Osteoblast (primary cell): ENCODE measurements around the gene CDKN2B-AS1. TPM values are rescaled to one million over a fixed set of nuclear protein-coding genes. Genes with fewer than 3 reads are reported as not detected.

Source experiments
- DNase-seq: peaks from one replicate; pipeline ENCODE4 v3.0.0; 2011; ENCODE audit warnings: low spot score, mixed read lengths; ENCODE audit not compliant: insufficient read length; ENCODE audit errors: missing footprints
- H2AFZ ChIP-seq: 2 replicates; pipeline ENCODE4 v1.6.0; 2011; ENCODE audit warnings: mild to moderate bottlenecking, low read length
- H3K27ac ChIP-seq: 2 replicates; pipeline ENCODE4 v1.5.1; 2011; ENCODE audit warnings: mild to moderate bottlenecking, low read depth, low read length, moderate library complexity
- H3K27me3 ChIP-seq: 2 replicates; pipeline ENCODE4 v1.6.0; 2012; ENCODE audit warnings: mild to moderate bottlenecking, control low read depth, inconsistent platforms, low read length, moderate library complexity; ENCODE audit not compliant: insufficient read depth
- H3K36me3 ChIP-seq: 2 replicates; pipeline ENCODE4 v1.5.1; 2011; ENCODE audit warnings: mild to moderate bottlenecking, low read length, control low read depth, moderate library complexity; ENCODE audit not compliant: insufficient read depth
- H3K4me1 ChIP-seq: 2 replicates; pipeline ENCODE4 v1.5.1; 2011; ENCODE audit warnings: mild to moderate bottlenecking, low read length, control low read depth, moderate library complexity; ENCODE audit not compliant: insufficient read depth
- H3K4me2 ChIP-seq: 2 replicates; pipeline ENCODE4 v1.6.0; 2011; ENCODE audit warnings: mild to moderate bottlenecking, low read length; ENCODE audit not compliant: insufficient read depth
- H3K4me3 ChIP-seq: fragments of 200-600 bp; sonication (generic); 3 replicates; pipeline ENCODE4 v1.5.1; 2012; ENCODE audit warnings: mild to moderate bottlenecking, low read length, inconsistent platforms; ENCODE audit not compliant: insufficient read depth
- H3K79me2 ChIP-seq: 2 replicates; pipeline ENCODE4 v1.6.0; 2012; ENCODE audit warnings: mild to moderate bottlenecking, low read length, control low read depth, inconsistent platforms; ENCODE audit not compliant: insufficient read depth
- H3K9me3 ChIP-seq: 2 replicates; pipeline ENCODE4 v1.5.1; 2011; ENCODE audit warnings: low read depth, low read length, control low read depth
- H4K20me1 ChIP-seq: 2 replicates; pipeline ENCODE4 v1.6.0; 2012; ENCODE audit warnings: mild to moderate bottlenecking, low read length, control low read depth; ENCODE audit not compliant: insufficient read depth
- total RNA-seq: library from RNA; depleted of rRNA; stranded (reverse); fragments of >200 nt; gene quantifications from 2 replicates; pipeline ENCODE4 v1.2.3, GENCODE V29; 2012
- TF ChIP-seq, protein P1 (sequence below): IDR thresholded peaks from 2 replicates; pipeline ENCODE4 v1.5.1; 2011; ENCODE audit warnings: mild to moderate bottlenecking, low read depth, low read length, moderate library complexity; ENCODE audit errors: extremely low read depth

The CDKN2B-AS1 gene
- total RNA-seq, 1 donor = 15.2 TPM

DNA sequence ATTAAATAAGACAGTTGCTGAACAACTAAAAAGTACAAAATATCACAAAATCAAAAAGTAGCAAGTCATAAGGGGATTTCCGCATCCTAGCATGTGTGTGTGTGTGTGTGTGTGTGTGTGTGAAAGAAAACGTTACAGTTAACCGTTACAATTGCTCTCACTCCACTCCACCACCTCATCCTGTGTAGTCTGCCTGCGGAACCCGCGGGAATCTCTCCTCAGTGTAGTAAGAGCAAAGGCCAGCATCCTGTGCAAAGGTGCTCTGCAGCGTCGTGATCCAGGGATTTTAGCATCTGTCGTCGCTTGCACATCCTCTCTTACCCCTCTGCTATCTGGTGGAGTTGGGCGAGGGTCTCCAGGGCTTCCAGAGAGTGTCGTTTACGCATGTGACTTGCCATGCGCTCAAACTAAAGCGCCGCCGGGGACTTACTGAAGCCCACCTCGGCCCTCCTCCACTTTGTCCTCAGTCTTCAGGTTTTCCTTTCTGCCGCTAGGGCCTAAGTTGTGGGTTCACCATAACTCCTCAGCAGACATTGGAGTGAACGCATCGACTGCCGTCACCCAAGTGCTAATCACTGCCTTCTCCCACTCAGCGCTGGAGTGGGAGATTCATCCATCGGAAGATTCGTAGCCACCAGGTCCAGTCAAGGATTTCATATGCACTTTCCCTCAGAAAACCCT, 10.6 kb downstream of the CDKN2B-AS1 start:
- Histone ChIP-seq H3K4me2 (no peak overlapping the region), H3K9me3 (no peaks in the 10 kb centered on the region), H2AFZ (no peak overlapping the region), H3K27me3 (no peaks in the 10 kb centered on the region), H3K4me3 (no peak overlapping the region), H3K4me1 (peaks cover 15% of the 10 kb centered on the region), H4K20me1 (peaks cover under 1% of the 10 kb centered on the region), H3K36me3 (peaks cover 8% of the 10 kb centered on the region), H3K79me2 (peaks cover 48% of the 10 kb centered on the region), H3K27ac (no peak overlapping the region)
- DNase-seq = no peak
- TF ChIP-seq, protein P1, sequence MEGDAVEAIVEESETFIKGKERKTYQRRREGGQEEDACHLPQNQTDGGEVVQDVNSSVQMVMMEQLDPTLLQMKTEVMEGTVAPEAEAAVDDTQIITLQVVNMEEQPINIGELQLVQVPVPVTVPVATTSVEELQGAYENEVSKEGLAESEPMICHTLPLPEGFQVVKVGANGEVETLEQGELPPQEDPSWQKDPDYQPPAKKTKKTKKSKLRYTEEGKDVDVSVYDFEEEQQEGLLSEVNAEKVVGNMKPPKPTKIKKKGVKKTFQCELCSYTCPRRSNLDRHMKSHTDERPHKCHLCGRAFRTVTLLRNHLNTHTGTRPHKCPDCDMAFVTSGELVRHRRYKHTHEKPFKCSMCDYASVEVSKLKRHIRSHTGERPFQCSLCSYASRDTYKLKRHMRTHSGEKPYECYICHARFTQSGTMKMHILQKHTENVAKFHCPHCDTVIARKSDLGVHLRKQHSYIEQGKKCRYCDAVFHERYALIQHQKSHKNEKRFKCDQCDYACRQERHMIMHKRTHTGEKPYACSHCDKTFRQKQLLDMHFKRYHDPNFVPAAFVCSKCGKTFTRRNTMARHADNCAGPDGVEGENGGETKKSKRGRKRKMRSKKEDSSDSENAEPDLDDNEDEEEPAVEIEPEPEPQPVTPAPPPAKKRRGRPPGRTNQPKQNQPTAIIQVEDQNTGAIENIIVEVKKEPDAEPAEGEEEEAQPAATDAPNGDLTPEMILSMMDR = no peak

DNA sequence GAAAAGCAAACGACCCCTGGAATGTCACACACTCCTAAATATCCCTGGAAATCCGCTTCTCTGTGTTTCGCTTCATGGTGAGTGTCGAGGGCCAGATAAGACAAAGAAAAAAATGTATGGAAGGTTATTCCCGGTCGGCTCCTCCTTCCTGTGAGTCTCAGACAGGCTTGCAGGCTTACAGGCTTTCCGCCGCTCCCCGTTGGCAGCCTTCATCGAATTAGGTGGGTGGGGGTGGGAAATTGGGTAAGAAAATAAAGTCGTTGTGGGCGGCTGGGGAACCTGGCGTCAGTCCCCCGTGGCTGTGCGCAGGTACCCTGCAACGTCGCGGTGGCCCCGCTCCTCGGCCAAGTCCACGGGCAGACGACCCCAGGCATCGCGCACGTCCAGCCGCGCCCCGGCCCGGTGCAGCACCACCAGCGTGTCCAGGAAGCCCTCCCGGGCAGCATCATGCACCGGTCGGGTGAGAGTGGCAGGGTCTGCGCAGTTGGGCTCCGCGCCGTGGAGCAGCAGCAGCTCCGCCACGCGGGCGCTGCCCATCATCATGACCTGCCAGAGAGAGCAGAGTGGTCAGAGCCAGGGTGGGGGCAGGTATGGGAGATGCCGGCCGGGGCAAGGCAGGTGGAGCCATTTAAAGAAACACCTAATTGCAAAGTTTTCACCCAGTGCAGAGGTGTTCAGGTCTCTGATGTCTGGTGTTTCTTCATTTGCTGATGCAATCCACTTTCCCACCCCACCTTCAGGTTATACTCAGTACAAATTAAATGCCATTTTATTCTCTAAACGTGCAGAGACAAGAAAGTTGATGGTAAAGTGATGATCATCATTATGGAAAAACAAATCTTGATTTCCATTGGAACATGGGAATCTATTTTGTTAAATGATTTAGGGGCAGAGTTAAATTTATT, 11.4 kb downstream of the CDKN2B-AS1 start:
- peaks cover 45% of the 10 kb centered on the region for H3K79me2 ChIP-seq
- no peaks in the 10 kb centered on the region for H3K27me3 ChIP-seq
- H3K36me3 ChIP-seq = peaks cover 8% of the 10 kb centered on the region
- peak overlapping the region; percentile 17 for H3K4me2 ChIP-seq
- H2AFZ ChIP-seq = no peak overlapping the region
- peaks cover 21% of the 10 kb centered on the region for H3K4me1 ChIP-seq
- H3K9me3 ChIP-seq = no peaks in the 10 kb centered on the region
- H3K27ac ChIP-seq = no peak overlapping the region
- TF ChIP-seq, protein P1 = no peak
- no peak for DNase-seq
- H3K4me3 ChIP-seq = peak overlapping the region; percentile 9
- peaks cover 5% of the 10 kb centered on the region for H4K20me1 ChIP-seq

DNA sequence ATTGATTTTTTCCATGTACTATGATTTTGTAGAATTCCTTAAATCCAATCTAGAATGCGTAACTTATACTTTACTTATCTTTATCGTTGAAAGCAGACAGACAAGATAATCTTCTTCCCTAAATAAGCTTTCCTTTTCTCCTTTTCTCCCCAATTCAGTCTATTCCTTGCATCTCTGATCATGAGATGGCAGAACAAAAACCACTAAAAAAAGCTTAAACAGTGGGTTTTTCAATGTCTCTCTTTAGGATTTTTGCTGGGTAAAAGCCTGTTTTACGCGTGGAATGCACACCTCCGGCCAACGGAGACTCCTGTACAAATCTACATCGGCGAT, 13.8 kb downstream of the CDKN2B-AS1 start:
- Histone ChIP-seq H3K4me3 (peak overlapping the region; percentile 87), H3K36me3 (peaks cover 8% of the 10 kb centered on the region), H3K4me1 (peaks cover 21% of the 10 kb centered on the region), H4K20me1 (peaks cover 9% of the 10 kb centered on the region), H3K27me3 (no peaks in the 10 kb centered on the region), H3K4me2 (peak overlapping the region; percentile 77), H3K79me2 (peaks cover 38% of the 10 kb centered on the region), H3K27ac (peak overlapping the region; percentile 84), H3K9me3 (no peaks in the 10 kb centered on the region), H2AFZ (peak overlapping the region; percentile 58)
- no peak for DNase-seq
- TF ChIP-seq, protein P1 = no peak
